Caco-2 (cell line): ENCODE data around the gene CDK19. TPM values are rescaled to one million over a fixed set of nuclear protein-coding genes. Genes with fewer than 3 reads are reported as not detected.

Experiments
- BruUV-seq: library from RNA; stranded (reverse); fragments of 400-500 nt; replicated peaks from 2 replicates; lab custom pipeline; 2021; lab: Mats Ljungman, UMichigan
- CTCF ChIA-PET: fragments of 300-600 bp; sonication (Branson Sonifier 250); formaldehyde crosslinking; loops from one replicate; lab custom pipeline; 2022; ENCODE audit warnings: antibody characterized with exemption; lab: Charles Lee
- POLR2A ChIA-PET: fragments of 300-600 bp; sonication (Branson Sonifier 250); formaldehyde crosslinking; loops from one replicate; lab custom pipeline; 2022; ENCODE audit warnings: antibody characterized with exemption; lab: Charles Lee
- DNase-seq, 2 experiments: peaks; one replicate each; pipeline versions ENCODE4 v3.0.0 to v3.0.0-alpha.2; 2020 to 2022
- H3K27me3 ChIP-seq: replicated peaks from 2 replicates; pipeline ENCODE4 v1.6.0; 2011; ENCODE audit warnings: low read length; ENCODE audit not compliant: control insufficient read depth, insufficient read depth
- H3K36me3 ChIP-seq: 2 replicates; pipeline ENCODE4 v1.5.1; 2011; ENCODE audit warnings: low read length; ENCODE audit not compliant: control insufficient read depth, insufficient read depth
- H3K4me1 ChIP-seq: fragments of 250-450 bp; sonication (Bioruptor Pico); 2 replicates; pipeline ENCODE4 v1.5.1; 2020; ENCODE audit warnings: mild to moderate bottlenecking
- H3K4me3 ChIP-seq: 2 replicates; pipeline ENCODE4 v1.5.1; 2011; ENCODE audit warnings: low read depth, mild to moderate bottlenecking, control low read depth, low read length
- H3K9me3 ChIP-seq: fragments of 250-450 bp; sonication (Bioruptor Pico); 2 replicates; pipeline ENCODE4 v1.5.1; 2020; ENCODE audit warnings: mild to moderate bottlenecking, moderate library complexity
- H3K27ac Mint-ChIP-seq: one replicate; pipeline ENCODE4 v1.8.0; 2022; ENCODE audit warnings: mixed read lengths; ENCODE audit not compliant: unreplicated experiment
- H3K27me3 Mint-ChIP-seq: one replicate; pipeline ENCODE4 v1.8.0; 2022; ENCODE audit warnings: mixed read lengths; ENCODE audit not compliant: insufficient read depth, unreplicated experiment
- H3K36me3 Mint-ChIP-seq: one replicate; pipeline ENCODE4 v1.8.0; 2022; ENCODE audit warnings: mild to moderate bottlenecking, mixed read lengths; ENCODE audit not compliant: insufficient read depth, unreplicated experiment
- H3K4me1 Mint-ChIP-seq: one replicate; pipeline ENCODE4 v1.8.0; 2022; ENCODE audit warnings: low read depth, mixed read lengths; ENCODE audit not compliant: unreplicated experiment
- H3K4me3 Mint-ChIP-seq: one replicate; pipeline ENCODE4 v1.8.0; 2022; ENCODE audit warnings: mild to moderate bottlenecking, moderate library complexity, mixed read lengths; ENCODE audit not compliant: unreplicated experiment
- H3K9me3 Mint-ChIP-seq: one replicate; pipeline ENCODE4 v1.8.0; 2022; ENCODE audit warnings: mixed read lengths; ENCODE audit not compliant: unreplicated experiment
- intact Hi-C: fragments of 100-400 bp; cut with micrococcal nuclease; formaldehyde crosslinking; loops from one replicate; pipeline ENCODE4 v1.10.0; 2022; ENCODE audit not compliant: unreplicated experiment
- total RNA-seq: library from RNA; stranded (reverse); gene quantifications from 2 replicates; pipeline ENCODE4 v1.2.3, GENCODE V29; 2022
- TF ChIP-seq, protein P1 (sequence below), 2 experiments: fragments of 200-600 bp in 1 of 2; IDR thresholded peaks; 1 replicate in 1 of 2; 2 replicates in 1 of 2; pipeline versions ENCODE4 v1.5.1 to v1.8.0; 2011 to 2022; ENCODE audit warnings: antibody characterized with exemption in 1 of 2, control low read depth in 1 of 2, inconsistent platforms in 1 of 2, low read depth in 1 of 2, low read length in 1 of 2, mild to moderate bottlenecking in 1 of 2, moderate library complexity in 1 of 2; ENCODE audit not compliant: insufficient read depth in 1 of 2, severe bottlenecking in 1 of 2, unreplicated experiment in 1 of 2

CDK19 gene
- total RNA-seq, 1 experiment from 2014 or later = 24.6 TPM

- Mint-ChIP-seq H3K4me1 (peaks cover 20% of the 10 kb centered on the region), H3K36me3 (peaks cover 15% of the 10 kb centered on the region), H3K9me3 (peaks cover 5% of the 10 kb centered on the region), H3K27ac (peak overlapping the region; percentile 100), H3K27me3 (no peaks in the 10 kb centered on the region), H3K4me3 (peak overlapping the region; percentile 100)
- ChIA-PET CTCF (interaction anchor here (0.6 to 1.5 kb wide), 10 partner anchors 59 to 1783 kb away, joined by 3 to 13 read pairs (median 4); partner anchors contain the start of genes AMD1 and GTF3C6), POLR2A (interaction anchor here (0.5 to 4.9 kb wide), 29 partner anchors 8 to 1721 kb away, joined by 3 to 200 read pairs (median 5); partner anchors contain the start of genes AMD1, GTF3C6 and RPF2)
- Histone ChIP-seq H3K9me3 (no peaks in the 10 kb centered on the region), H3K27me3 (no peaks in the 10 kb centered on the region), H3K4me1 (peaks cover 14% of the 10 kb centered on the region; the same call in 1 of the 2 replicates), H3K4me3 (peak overlapping the region; percentile 99), H3K36me3 (no peaks in the 10 kb centered on the region)
- intact Hi-C loops = loop anchor here (1.0 to 5.0 kb wide), 5 partner anchors 59 to 167 kb away; partner anchors contain the start of genes AMD1 and RPF2
- no peak for DNase-seq
- BruUV-seq = no TSS peak
- TF ChIP-seq, protein P1, sequence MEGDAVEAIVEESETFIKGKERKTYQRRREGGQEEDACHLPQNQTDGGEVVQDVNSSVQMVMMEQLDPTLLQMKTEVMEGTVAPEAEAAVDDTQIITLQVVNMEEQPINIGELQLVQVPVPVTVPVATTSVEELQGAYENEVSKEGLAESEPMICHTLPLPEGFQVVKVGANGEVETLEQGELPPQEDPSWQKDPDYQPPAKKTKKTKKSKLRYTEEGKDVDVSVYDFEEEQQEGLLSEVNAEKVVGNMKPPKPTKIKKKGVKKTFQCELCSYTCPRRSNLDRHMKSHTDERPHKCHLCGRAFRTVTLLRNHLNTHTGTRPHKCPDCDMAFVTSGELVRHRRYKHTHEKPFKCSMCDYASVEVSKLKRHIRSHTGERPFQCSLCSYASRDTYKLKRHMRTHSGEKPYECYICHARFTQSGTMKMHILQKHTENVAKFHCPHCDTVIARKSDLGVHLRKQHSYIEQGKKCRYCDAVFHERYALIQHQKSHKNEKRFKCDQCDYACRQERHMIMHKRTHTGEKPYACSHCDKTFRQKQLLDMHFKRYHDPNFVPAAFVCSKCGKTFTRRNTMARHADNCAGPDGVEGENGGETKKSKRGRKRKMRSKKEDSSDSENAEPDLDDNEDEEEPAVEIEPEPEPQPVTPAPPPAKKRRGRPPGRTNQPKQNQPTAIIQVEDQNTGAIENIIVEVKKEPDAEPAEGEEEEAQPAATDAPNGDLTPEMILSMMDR (IDR thresholded peaks at IDR 0.05; ENCODE audit: insufficient read depth in 1 of 2, low read depth in 1 of 2, low read length in 1 of 2, severe bottlenecking in 1 of 2, unreplicated experiment in 1 of 2) = no peak
Measured at GRCh38 chr6:110815015-110815410, 256 bp downstream of the CDK19 start.

GRCh38 chr6:110814102-110815014 is 911 bp downstream of the CDK19 start:
- POLR2A ChIA-PET = interaction anchor here (0.5 to 4.9 kb wide), 17 partner anchors 9 to 168 kb away, joined by 3 to 200 read pairs (median 8); partner anchors contain the start of genes AMD1, GTF3C6 and RPF2
- Histone ChIP-seq H3K4me3 (peak overlapping the region; percentile 99), H3K9me3 (no peaks in the 10 kb centered on the region), H3K36me3 (no peaks in the 10 kb centered on the region), H3K27me3 (no peaks in the 10 kb centered on the region), H3K4me1 (peaks cover 9% of the 10 kb centered on the region; the same call in 1 of the 2 replicates)
- peaks cover 15% of the 10 kb centered on the region for H3K36me3 Mint-ChIP-seq
- intact Hi-C loops = loop anchor here (1.0 to 5.0 kb wide), 5 partner anchors 60 to 168 kb away; partner anchors contain the start of genes AMD1 and RPF2
- DNase-seq = peak; percentile 32 to 62
- H3K9me3 Mint-ChIP-seq = peaks cover 10% of the 10 kb centered on the region
- H3K27me3 Mint-ChIP-seq = no peaks in the 10 kb centered on the region
- H3K4me1 Mint-ChIP-seq = peaks cover 14% of the 10 kb centered on the region
- CTCF ChIA-PET = interaction anchor here (0.5 to 1.5 kb wide), 6 partner anchors 60 to 144 kb away, joined by 3 to 13 read pairs (median 6); partner anchors contain the start of genes AMD1 and GTF3C6
- H3K4me3 Mint-ChIP-seq = peak overlapping the region; percentile 100
- TF ChIP-seq, protein P1 (IDR thresholded peaks at IDR 0.05; ENCODE audit: insufficient read depth in 1 of 2, low read depth in 1 of 2, low read length in 1 of 2, severe bottlenecking in 1 of 2, unreplicated experiment in 1 of 2) = no peak
- BruUV-seq = no TSS peak
- H3K27ac Mint-ChIP-seq = peak overlapping the region; percentile 100
